ENCODE results near the gene TOR2A. TPM values are rescaled to one million over a fixed set of nuclear protein-coding genes. Genes with fewer than 3 reads are reported as not detected.
A peak's percentile ranks its signal among the peaks of the same experiment; 100 is the strongest.

The TOR2A gene
- total RNA-seq, 1 donor from 2014 or later, result 21.7 TPM

GRCh38 chr9:127720031-127720864, 14.8 kb downstream of the TOR2A start:
- DNase-seq (ENCODE audit: low spot score), result no peak

DNA sequence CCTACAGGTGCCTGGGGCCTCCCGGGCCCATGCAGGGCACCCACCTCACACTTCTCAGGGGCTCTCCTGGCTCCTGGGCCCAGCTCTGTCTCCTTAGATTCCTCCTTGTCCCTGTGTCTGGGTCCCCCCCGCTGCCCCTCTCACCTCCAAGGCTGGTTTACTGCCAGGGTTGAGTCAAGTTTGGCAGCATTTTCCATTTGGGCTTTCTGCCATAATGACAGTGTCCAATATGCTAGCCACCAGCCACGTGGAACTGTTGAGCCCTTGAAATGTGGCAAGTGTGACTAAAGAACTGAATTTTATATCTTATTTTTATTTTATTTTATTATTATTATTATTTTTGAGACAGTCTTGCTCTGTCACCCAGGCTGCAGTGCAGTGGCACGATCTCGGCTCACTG, 17.3 kb downstream of the TOR2A start:
- DNase-seq (ENCODE audit: low spot score), result no peak

GRCh38 chr9:127716412-127716811, 18.7 kb downstream of the TOR2A start:
- DNase-seq (ENCODE audit: low spot score), result no peak

GRCh38 chr9:127715470-127716337, 19.4 kb downstream of the TOR2A start, which contains the start of the genes PTRH1 and TTC16:
Gene PTRH1 (minus strand): TSS chr9:127715663. CDS start chr9:127715639, 24 bp downstream.
Gene TTC16 (plus strand): TSS chr9:127716079. CDS start chr9:127716146, 67 bp downstream.
- DNase-seq (ENCODE audit: low spot score), result peak; percentile 97

GRCh38 chr9:127714951-127715469, 20.1 kb downstream of the TOR2A start:
- DNase-seq (ENCODE audit: low spot score), result no peak

DNA sequence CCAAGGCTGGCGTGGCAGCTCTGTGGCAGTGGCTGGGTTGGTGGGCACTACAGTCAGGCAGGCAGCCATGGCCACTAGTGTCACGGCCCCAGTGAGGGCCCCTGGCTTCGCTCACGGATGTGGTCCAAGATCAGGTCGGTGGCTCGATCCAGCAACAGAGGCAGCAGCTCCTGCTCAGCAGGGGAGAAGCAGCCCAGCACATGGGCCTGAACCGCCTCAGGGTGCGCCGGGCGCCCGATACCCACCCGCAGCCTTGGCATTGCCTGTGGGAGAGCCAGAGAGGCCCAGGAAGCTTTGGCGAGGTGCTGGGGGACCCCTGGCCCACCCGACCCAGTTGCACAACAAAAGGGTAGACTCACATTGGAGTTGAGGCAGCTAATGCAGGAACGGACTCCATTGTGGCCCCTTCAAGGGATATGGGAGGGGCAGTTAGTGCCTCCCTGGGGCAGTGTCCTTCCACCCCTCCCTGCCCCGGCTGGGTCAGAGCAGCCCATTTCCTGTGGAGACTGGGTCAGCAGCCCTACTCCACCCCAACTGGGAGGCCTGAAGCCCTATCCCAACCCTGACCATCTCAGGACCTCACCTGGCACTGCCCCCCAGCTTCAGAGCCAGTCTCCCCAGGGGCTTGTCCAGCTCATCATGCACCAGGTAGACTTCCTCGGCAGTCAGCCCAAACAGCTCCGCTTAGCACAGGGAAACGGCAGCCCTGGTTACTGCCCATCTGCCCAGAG, 20.9 kb downstream of the TOR2A start:
- DNase-seq (ENCODE audit: low spot score), result no peak

GRCh38 chr9:127712867-127713266, 22.2 kb downstream of the TOR2A start:
- no peak for DNase-seq (ENCODE audit: low spot score)

- DNase-seq (ENCODE audit: low spot score), result no peak
Observed at GRCh38 chr9:127712371-127712770, 22.7 kb downstream of the TOR2A start.

DNA sequence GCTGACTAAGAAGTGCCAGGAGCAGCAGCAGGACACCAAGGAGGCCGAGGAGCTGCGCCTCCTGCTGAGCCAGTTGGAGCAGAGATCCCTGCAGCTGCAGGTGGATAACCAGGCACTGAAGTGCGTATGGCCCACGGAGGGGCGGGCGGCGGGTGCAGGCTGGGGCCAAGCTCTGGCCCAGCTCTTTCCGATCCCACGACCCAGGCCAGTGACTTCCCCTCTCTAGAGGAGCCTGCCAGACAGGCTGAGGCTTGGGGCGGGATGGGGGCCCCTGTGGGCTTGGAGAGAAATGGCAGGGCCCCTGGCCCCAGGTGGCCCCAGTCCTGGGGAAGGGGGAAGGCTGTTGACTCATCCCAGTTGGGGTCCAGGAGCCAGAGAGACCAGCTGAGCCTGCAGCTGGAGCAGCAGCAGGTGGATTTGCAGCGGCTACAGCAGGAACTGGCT, 23.2 kb downstream of the TOR2A start:
- no peak for DNase-seq (ENCODE audit: low spot score)

GRCh38 chr9:127711226-127711701, 23.8 kb downstream of the TOR2A start:
- DNase-seq (ENCODE audit: low spot score), result no peak

DNA sequence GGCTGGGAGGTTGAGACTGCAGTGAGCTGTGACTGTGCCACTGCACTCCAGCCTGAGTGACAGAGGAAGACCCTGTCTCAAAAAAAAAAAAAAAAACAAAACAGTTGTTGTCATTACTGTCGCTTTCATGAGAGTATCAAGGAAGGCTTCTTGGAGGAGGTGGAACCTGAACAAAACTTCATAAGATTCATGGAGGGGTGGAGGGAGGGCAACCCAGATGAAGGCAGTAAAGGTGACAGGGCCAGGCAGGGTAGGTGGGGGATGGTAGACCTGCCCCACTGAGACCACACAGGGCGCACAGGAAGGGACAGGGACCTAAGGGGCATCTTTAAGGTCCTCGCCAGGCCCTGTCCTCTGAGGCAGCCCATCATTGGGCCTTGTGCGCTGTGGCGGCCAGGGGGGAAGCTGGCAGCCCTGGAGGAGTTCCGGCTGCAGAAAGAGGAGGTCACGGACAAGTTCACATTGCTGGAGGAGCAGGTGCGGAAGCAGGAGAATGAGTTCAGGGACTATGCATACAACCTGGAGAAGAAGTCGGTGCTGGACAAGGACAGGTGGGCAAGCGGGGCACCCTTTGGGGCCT, 24.8 kb downstream of the TOR2A start:
- DNase-seq (ENCODE audit: low spot score), result no peak

GRCh38 chr9:127708952-127709587, 26.0 kb downstream of the TOR2A start:
- no peak for DNase-seq (ENCODE audit: low spot score)

DNA sequence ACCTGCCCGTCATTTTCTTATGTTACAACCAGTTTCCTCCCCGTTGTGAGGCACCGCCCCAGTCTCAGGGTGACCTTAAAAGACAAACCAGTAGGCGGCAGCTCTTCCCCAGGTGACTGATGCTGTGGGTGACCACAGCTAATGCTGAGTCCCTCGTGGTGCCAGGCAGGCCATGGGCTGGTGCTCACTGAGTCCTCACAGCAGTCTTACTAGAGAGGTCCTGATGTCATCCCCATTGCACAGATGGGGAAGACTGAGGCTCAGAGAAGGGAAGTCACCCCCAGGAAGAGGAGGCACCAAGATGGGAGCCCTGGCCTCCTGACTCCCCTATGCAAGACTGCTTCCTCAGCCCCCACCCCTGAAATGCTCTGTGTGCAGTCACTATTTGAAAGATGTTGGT, 27.3 kb downstream of the TOR2A start:
- DNase-seq (ENCODE audit: low spot score), result no peak

GRCh38 chr9:127706836-127707241, 28.3 kb downstream of the TOR2A start, which contains the start of gene CFAP157:
Gene CFAP157 (plus strand): TSS chr9:127706988. CDS start chr9:127707032, 44 bp downstream.
- DNase-seq (ENCODE audit: low spot score), result no peak

- no peak for DNase-seq (ENCODE audit: low spot score)
Observed at GRCh38 chr9:127705577-127706379, 29.3 kb downstream of the TOR2A start.

GRCh38 chr9:127703289-127703946, 31.7 kb downstream of the TOR2A start:
- no peak for DNase-seq (ENCODE audit: low spot score)

GRCh38 chr9:127700594-127701255, 34.4 kb downstream of the TOR2A start:
- no peak for DNase-seq (ENCODE audit: low spot score)

DNA sequence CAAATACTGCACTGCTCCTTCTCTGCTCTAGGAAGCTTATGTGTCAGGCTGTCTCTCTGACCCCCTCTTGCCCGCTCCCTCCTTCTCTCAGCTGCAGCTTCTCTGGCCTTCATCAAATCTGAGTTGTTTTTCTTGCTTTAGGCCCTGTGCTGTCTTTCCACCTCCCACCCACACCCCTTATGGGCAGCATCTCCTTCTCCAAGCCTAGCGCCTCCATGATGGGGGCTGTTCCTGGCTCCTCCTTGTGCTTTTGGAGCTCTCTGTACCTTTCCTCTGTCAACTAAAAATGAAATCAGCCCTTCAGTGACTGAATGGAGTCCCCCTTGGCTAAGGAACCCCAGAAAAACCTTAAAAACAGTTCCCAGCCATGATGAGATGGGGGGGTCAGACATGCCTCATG, 35.0 kb downstream of the TOR2A start:
- no peak for DNase-seq (ENCODE audit: low spot score)
